ENCODE data around the gene USO1. TPM values are rescaled to one million over a fixed set of nuclear protein-coding genes. Genes with fewer than 3 reads are reported as not detected.

The USO1 gene
- total and polyA plus RNA-seq, 2 experiments from 2014 or later, result 113 to 277 TPM

- ATAC-seq (no peak), DNase-seq (ENCODE audit: low spot score) (no peak)
- peaks cover 6% of the 10 kb centered on the region for H3K27me3 Mint-ChIP-seq (ENCODE audit: insufficient read depth, low read depth, poor library complexity)
- H3K4me1 Mint-ChIP-seq, result peaks cover 22% of the 10 kb centered on the region
- no peaks in the 10 kb centered on the region for H3K9me3 Mint-ChIP-seq
- H3K27ac Mint-ChIP-seq, result no peak overlapping the region
- TF ChIP-seq ZNF462 (CRISPR knock-in tag; IDR thresholded peaks at IDR 0.05) (no peak), POLR2AphosphoS5 (IDR thresholded peaks at IDR 0.05; ENCODE audit: low read depth) (no peak), EZH2 (IDR thresholded peaks at IDR 0.05; ENCODE audit: low read depth, unreplicated experiment) (no peak), REST (IDR thresholded peaks at IDR 0.05; ENCODE audit: unreplicated experiment) (no peak), CREB1 (CRISPR knock-in tag; IDR thresholded peaks at IDR 0.05; ENCODE audit: low read depth) (no peak), EZH2phosphoT487 (IDR thresholded peaks at IDR 0.05; ENCODE audit: unreplicated experiment) (no peak), JUNB (IDR thresholded peaks at IDR 0.05; ENCODE audit: unreplicated experiment) (no peak), NANOG (IDR thresholded peaks at IDR 0.05; ENCODE audit: borderline replicate concordance) (no peak)
- Histone ChIP-seq H3K27ac (ENCODE audit: low read depth) (no peak overlapping the region), H3K4me3 (no peak overlapping the region), H4K20me1 (replicated peaks; ENCODE audit: insufficient read depth) (peaks cover 3% of the 10 kb centered on the region; the same call in 1 of the 2 replicates), H3K4me2 (no peak overlapping the region), H3K36me3 (ENCODE audit: insufficient read depth) (0 out of 2 replicates have a peak, but pooled peaks cover 9% of the 10 kb centered on the region), H3F3A (replicated peaks; ENCODE audit: low read depth) (peaks cover 21% of the 10 kb centered on the region; the same call in 1 of the 2 replicates), H3K27me3 (ENCODE audit: insufficient read depth) (no peaks in the 10 kb centered on the region), H3K79me2 (replicated peaks; ENCODE audit: insufficient read depth) (peaks cover 68% of the 10 kb centered on the region), H3K4me1 (ENCODE audit: insufficient read depth) (peaks cover 26% of the 10 kb centered on the region), H2AFZ (no peak overlapping the region), H3K9me2 (ENCODE audit: insufficient read depth) (no peaks in the 10 kb centered on the region)
- H3K36me3 Mint-ChIP-seq (ENCODE audit: low read depth), result peaks cover 11% of the 10 kb centered on the region
- no peak overlapping the region for H3K4me3 Mint-ChIP-seq
Measured at GRCh38 chr4:75678473-75678872, 45.9 kb upstream of the USO1 start.

Measured in GM23338 (cell line).